Activated effector memory CD4-positive, alpha-beta T cell treated with anti-CD3 and anti-CD28 coated beads, Interleukin-2, amount 50 U/mL, for 16 hours (primary cell): ENCODE results near the gene GSTK1.
"Not testable (repeated sequence)": the region's sequence is repeated elsewhere in the genome, so short reads cannot be mapped to it uniquely, and the experiment has no call there.

Source experiments
- DNase-seq: peaks from one replicate; pipeline ENCODE4 v3.0.0-alpha.2; 2020

Gene GSTK1

DNA sequence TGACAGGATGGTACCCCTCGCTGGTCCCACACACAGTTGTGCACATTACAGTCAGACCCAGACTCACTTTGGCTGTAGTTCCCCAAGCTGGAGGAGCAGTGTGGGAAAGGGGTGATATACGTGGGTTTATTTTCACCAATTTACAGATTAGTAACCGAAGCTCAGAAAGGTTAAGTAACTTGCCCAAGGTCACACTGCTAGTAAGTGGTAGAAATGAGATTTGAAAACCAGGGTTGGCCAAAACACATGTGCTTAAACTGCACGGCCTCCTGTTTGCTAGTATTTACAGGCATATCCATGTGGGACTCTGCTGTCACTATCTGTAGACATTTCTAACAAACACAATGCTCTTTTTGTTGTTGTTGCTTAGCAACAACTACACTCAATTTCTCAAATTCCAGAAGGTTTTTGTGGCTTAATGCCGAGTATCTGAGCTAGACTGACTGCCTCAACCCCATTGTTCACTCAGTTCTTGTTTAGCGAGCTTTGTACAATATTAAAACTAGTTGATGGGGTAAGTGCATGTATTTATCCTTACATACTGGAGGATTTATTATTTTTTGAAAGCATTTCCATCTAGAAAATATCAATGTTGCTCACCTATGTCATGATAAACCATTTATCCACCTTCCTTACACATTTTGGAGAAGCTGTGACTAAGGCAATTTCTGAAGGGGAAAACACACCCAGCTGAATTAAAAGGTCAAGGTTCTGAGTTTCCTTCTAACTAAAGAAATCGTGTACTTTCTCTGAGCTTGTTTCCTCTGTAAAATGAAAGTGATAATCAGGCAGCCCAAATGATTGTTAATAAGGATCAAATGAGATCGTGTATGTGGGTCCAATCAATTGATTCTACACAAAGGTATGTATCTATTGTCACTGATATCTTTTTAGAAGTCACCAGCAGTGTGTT lies 16.2 kb downstream of the GSTK1 start:
- no peak for DNase-seq

DNA sequence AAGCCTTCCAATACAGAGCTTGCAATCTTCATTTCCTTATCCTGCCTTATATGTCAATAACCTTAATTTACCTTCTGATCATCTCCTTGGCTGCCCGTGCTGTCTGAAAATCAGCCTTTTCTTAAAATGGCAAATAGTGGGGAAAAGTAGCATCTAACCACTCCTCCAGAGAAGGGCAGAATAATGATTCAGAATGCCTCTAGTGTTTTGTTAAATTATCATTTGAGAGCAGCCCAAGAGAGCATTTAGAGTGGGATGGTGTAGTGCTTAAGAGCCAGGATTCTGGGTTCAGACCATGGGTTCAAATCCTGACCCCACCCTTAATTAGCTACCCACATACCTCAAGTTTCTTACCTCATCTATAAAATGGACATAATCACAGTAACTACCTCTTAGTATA lies 16.9 kb downstream of the GSTK1 start:
- no peak for DNase-seq

DNA sequence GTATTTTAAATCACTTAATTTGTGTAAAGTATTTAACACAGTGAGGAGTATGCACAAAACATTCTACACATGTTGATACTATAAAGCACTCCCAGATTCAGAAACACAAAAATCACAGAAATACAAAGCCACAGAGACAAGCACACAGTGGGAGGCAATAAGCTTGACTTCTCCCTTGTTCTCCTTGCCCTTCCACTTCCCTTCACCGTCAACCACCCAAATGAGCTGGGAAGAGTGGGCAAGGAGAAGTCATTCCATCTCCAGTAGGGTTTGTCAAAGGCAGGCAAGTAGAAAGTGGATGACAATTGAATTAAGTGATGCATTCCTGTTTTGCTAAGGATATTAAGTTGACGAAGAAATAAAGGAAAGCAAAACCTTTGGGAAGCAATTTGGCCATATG lies 17.3 kb downstream of the GSTK1 start:
- DNase-seq: no peak

DNA sequence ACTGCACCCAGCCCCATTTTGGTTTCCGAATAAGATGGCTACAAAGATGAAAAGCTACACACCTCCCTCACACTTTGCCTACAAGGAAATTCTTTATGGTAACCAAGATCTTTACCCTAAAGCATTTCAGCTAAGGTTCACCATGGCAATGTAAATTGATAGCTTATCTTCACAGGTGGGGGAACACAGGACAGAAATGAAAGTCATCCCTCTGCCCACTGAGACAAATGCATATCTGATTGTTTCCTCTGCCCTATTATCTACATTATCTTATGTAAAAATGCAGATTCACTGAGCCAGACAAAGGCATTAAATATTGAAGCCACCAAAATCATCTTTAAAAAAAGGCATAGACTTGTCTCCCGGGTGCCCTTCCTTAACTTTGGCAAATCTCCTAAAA lies 18.3 kb downstream of the GSTK1 start:
- no peak for DNase-seq

DNA sequence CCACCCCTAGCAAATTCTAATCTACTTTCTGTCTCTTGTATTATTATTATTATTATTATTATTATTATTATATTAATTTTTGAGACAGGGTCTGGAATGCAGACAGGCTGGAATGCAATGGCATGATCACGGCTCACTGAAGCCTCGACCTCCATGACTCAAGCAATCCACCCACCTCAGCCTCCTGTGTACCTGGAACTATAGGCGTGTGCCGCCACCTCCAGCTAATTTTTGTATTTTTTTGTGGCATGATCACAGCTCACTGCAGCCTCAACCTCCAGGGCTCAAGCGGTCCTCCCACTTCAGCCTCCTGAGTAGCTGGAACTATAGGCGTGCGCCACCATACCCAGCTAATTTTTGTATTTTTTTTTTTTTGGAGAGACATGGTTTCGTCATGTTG lies 18.9 kb downstream of the GSTK1 start:
- no peak for DNase-seq

DNA sequence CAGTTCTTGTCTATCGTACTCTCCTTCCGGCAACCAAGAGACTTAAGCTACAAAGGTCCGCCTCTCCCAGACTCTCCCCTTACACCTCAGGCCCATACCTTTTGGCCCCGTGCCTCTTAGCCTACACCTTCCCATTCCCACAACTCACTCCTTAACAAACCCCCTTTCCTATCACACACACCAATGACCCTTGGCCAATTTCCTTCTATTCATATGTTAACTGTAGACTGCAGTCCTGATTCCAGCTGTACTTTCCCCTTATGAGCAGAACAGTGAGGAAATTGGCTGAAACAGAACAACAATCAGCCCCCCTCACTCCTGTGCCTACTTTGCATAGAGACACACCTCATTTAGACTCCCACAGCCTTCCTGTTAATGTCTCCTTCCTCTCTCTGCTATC lies 20.1 kb downstream of the GSTK1 start:
- no peak for DNase-seq

DNA sequence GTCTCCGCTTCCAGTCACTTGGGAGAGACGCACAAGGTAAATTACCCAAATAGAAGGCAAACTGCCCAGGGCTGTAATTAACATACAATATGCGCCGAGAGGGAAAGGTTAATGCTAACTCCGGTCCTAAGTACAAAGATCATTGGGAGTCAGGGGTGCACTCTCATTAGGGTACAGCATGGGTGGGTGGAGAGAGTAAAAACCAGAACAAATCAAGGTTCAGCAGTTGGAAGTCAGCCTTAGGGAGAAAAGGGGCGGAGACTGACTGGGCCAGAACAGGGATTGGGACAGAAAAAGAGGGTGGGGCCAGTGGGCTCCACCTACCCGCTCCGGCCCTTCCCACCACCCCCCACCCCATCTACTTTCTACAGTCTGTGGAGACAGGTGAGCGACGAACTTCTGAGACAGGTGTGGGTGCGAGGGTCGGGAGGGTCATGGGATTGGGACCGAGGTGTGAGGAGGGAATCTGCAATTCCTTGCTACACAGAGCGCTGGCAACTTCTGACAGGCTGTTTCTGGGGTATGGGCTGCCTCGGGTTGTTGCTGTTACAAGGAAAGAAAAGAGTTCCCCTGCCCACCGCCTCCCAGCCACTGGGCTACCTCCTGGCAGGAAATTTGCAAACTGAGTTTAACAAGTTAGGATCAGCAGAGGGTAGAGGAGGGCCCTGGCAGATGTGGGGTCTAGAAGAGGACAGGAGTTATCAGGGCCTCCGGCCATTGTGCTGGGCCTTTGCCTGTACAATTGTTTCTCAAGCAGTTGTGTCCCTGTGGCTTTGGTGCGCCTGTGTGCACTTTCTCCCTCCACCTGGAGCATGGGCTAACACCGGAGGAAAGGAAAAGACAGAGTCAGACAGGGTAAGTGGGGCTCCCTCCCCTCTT lies 21.6 kb downstream of the GSTK1 start, which contains the start of gene TMEM139:
TSS of gene TMEM139 (plus strand) at position 368 of the 879 bp plus-strand sequence. CDS start 1,000 bp downstream, outside the sequence.
- no peak for DNase-seq

DNA sequence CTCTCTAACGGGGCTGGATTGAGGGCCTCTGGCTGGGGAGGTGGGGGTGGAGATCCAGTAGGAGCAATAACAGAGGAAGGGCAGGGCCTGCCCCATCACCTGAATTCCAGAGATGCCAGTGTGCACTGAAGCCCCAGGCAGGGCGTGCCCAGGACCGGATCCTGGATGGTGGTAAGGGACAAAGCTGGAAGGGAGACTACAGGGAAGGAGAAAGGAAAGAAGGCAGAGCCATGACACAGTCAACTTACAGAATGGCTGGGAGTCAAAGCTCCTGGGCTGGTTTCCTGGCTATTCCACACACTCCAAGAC lies 22.2 kb downstream of the GSTK1 start:
- DNase-seq: no peak

DNA sequence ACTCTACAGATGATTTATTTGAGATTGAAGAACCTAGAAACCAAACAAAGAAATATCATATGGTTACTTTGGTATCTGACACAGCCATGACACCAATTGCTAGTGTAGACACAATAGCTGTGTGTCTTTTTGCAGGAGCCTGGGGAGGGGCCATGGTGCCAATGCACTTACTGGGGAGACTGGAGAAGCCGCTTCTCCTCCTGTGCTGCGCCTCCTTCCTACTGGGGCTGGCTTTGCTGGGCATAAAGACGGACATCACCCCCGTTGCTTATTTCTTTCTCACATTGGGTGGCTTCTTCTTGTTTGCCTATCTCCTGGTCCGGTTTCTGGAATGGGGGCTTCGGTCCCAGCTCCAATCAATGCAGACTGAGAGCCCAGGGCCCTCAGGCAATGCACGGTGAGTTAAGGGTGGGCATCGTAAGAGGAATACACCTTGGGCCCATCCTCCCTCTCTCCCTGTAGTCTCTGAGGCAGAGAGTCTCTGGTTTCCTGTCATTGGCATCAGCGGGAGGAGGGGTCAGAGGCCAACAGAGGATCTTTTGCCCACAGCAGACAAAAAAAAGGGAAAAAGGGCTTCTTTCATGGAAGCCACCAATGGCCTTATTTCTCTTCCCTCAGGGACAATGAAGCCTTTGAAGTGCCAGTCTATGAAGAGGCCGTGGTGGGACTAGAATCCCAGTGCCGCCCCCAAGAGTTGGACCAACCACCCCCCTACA lies 22.7 kb downstream of the GSTK1 start:
- DNase-seq: no peak

DNA sequence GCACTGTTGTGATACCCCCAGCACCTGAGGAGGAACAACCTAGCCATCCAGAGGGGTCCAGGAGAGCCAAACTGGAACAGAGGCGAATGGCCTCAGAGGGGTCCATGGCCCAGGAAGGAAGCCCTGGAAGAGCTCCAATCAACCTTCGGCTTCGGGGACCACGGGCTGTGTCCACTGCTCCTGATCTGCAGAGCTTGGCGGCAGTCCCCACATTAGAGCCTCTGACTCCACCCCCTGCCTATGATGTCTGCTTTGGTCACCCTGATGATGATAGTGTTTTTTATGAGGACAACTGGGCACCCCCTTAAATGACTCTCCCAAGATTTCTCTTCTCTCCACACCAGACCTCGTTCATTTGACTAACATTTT lies 23.3 kb downstream of the GSTK1 start:
- DNase-seq: no peak

DNA sequence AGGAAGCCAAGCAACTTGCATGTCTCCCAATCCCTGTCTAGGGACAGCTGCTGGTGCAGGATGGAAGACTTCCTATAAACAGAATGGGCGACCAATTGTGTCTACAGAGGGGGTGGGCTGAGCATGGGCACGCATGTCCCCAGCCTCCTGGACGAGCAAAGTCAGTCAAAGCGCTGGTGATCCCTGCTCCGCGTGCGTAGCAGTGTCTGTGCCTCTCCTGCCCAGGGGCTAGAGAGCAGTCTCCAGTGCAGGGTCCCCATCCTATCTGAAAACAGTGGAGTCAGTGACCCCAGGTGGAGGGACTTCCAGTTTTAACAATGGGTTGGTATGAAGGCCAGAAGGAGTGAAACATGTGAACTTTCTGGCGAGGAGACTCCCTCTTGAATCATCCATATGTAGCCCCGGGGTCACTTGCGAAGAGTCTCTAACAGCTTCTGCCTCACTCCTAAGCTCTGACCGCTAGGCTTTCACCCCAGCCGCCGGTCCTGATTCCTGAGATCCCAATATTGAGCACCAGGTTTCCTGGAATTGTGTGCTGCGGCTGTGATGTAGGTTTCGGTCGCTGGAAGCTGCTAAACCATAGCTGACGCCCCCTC lies 24.2 kb downstream of the GSTK1 start:
- no peak for DNase-seq

DNA sequence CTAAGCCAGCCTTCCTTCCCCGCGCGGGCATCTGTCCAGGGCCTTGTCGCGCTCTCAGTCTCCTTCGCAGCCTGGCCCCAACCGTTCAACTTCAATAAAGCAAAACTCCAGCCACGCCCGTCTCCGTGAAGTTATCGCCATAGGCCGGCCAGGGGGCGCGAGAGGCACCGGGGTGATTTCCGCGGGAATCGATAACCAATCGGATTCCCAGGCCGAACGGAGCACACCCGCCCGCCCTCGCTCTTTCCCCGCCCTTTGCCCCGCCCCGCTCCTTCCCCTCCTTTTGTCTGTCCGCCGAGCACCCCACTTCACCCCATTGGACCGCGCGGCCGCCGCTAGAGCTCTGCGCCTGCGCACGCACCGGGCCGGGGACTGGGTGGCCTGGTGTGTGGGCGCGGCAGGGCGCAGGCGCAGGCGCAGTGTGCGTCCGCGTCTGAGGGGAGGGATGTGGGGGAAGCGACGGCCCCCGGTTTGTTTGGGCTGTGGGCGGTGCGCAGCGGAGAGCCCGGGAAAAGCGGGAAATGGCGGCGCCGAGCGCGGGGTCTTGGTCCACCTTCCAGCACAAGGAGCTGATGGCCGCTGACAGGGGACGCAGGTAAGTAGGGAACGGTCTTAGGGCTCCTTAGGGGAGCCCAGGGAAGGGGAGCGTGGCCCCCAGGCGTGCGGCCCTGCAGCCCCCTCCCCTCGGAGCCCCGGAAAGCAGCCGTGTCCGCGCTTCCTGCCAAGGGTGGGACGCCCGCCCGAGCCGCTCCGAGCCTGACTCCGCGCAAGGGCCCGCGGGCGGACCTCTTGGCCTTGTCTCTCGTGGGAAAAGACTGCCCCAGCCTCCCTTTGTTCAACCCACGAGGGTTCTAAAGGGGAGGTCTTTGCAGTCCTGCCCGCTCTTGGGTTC lies 24.9 kb downstream of the GSTK1 start, which contains the start of gene CASP2:
TSS of gene CASP2 (plus strand) at position 417 of the 892 bp plus-strand sequence. CDS start at position 522, 105 bp downstream.
- DNase-seq: peak; percentile 99

DNA sequence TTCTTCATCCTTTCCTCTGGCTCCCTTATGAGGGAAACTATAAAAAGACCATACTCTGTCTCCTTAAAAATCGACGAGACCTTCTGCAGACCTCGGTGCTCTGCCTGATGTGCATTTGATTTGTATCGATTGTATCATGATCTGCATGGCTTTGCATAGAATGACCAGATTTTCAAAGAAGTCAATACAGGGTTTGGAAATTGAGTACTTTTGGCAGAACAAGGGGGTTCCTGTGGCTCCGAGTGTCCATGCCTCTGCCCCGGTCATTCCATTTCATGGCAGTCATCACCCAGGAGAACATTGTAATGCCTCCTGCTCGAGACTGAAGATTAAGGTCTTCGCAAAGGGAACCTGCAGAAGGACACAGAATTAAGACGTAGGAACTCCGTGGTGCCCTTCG lies 25.6 kb downstream of the GSTK1 start:
- no peak for DNase-seq

DNA sequence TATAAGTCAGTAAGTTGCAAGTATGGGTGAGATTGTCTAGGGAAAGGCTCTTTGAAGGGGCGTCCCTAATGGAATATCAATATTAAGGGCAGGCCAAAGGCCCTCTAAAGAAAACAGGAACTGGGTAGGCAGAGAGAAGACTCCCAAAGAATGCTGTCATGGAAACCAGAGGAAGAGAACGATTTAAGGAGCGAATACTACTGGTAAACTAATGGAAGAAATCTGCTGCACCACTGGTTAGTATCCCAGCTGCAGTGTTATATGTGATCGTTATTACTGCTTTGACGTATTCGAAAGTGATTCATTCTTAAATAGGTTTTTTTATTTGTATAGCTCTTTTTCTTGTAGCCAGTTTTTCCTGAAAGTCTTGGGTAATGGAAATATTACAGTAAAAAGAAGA lies 26.2 kb downstream of the GSTK1 start:
- DNase-seq: no peak

DNA sequence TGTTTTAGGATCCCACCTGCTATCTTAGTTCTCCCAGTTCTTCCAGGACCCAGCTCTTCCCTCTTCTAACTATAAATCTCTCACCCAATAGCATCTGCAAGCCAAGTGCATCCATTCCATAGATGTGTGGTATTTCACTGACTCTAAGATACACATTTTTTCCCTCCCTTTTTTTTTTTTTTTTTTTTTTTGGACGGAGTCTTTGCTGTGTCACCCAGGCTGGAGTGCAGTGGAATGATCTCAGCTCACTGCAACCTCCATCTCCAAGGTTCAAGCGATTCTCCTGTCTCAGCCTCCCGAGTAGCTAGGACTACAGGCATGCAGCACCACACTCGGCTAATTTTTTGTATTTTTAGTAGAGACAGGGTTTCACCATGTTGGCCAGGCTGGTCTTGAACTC lies 26.6 kb downstream of the GSTK1 start:
- not testable (repeated sequence) for DNase-seq

DNA sequence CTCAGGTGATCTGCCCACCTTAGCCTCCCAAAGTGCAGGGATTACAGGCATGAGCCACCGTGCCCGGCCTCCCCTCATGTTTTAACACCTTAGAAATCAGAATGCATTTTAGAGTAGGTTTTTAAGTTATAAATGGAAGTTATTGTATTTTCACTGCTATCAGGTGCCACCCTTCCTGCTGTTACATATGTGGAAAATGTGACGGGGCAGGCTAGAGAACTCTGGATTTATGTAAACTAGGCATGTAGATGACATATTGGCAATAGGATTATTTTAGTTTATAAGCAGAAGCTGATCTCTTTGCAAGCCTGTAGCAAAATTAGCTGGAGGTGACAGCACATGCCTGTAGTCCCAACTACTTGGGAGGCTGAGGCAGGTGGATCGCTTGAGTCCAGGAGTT lies 27.1 kb downstream of the GSTK1 start:
- no peak for DNase-seq

DNA sequence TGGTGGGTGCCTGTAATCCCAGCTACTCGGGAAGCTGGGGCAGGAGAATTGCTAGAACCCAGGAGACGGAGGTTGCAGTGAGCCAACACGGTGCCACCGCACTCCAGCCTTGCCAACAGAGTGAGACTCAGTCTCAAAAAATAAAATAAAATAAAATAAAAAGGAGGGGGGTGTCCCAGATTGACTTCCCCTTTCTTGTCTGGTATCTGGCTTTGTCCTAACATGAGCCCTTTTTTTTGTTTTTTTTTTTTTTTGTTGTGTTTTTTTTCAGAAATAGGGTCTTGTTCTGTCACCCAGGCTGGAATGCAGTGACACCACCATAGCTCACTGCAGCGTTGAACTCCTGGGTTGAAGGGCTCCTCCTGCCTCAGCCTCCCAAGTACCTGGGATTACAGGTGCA lies 29.6 kb downstream of the GSTK1 start:
- DNase-seq: no peak

DNA sequence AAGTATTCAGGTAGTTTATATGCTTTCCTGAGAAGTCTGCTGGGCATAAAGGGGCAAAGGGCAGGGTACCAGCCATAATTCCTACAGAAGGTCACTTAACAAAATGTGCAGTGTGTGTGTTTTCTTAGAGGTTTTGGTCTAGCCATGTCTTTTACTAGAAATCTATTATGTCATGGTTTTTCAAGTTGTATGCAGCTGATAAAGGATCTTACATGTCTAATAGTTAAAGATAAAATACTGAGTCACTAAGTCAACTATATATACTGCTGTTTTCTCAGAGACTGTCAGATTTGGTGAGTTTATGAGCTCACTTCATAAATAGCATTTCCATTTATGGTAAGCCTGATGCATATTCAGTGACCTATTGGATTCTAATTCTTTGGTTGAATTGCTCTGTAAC lies 32.6 kb downstream of the GSTK1 start:
- no peak for DNase-seq

DNA sequence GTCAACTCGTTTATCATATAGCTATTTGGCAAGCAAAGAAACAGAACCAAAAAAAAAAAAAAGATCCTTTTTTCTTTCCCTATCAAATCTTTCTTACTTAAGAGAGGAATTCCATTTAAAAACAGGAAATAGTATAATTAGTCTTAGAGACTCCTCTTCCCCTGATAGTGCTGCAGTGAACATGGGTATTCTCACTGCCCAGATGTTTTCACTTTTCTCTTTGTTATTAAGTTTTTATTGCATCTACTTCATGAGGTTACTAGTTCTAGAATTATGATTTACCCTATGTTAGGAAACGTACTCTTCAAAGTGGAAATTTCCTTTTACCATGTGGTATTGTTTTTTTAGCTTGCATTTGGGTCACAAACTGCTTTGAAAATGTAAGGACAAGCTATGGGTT lies 33.4 kb downstream of the GSTK1 start:
- DNase-seq: no peak

DNA sequence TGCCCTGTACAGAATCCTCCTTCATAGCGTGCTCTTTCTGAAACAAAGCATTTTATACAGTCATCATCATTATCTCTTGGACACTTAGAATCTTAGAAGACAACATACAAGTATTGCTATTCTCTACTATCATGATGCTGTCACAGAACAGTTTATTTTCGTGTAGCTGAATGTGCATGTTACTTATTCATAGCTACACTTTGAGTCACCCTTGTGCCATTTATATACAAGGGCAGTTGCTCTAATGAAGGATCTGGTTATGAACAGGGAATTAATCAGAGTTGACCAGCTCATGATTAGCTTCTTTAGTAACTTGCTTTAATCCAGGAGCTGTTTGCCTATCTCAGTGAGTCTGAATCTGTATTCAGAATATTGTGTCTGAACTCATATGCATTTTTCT lies 36.1 kb downstream of the GSTK1 start:
- DNase-seq: no peak

DNA sequence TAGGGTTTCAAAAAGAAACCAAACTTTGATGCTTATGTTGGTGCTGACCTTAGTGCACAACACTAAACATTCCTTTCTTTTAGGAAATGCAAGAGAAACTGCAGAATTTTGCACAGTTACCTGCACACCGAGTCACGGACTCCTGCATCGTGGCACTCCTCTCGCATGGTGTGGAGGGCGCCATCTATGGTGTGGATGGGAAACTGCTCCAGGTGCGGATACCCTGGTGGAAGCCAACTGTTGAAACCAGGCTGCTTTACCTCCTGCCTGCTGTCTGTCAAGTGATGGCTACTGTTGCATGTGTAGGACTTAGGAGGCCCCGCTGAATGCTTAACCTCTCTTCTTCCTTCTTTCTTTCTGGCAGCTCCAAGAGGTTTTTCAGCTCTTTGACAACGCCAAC lies 36.6 kb downstream of the GSTK1 start:
- peak; percentile 84 for DNase-seq
